Keratinocyte (primary cell): Measurements from ENCODE around the gene FAM83B. TPM values are rescaled to one million over a fixed set of nuclear protein-coding genes. Genes with fewer than 3 reads are reported as not detected.
A peak's percentile ranks its signal among the peaks of the same experiment; 100 is the strongest.

Experiments used
- DNase-seq: peaks from one replicate; pipeline ENCODE4 v3.0.0-alpha.2; 2011; ENCODE audit warnings: low read depth, missing footprints, low spot score
- FAIRE-seq: peaks from 2 replicates; lab custom pipeline; 2011; peaks lifted over from hg19 to GRCh38; lab: Jason Lieb, UNC
- H2AFZ ChIP-seq: 2 replicates; pipeline ENCODE4 v1.6.0; 2012; ENCODE audit warnings: low read length, control low read depth, inconsistent platforms; ENCODE audit not compliant: control insufficient read depth
- H3K27ac ChIP-seq: 2 replicates; pipeline ENCODE4 v1.5.1; 2011; ENCODE audit warnings: low read length; ENCODE audit not compliant: control insufficient read depth, insufficient read depth
- H3K27me3 ChIP-seq: 3 replicates; pipeline ENCODE4 v1.6.0; 2011; ENCODE audit warnings: low read length; ENCODE audit not compliant: control insufficient read depth, insufficient read depth; ENCODE audit errors: extremely low read depth
- H3K36me3 ChIP-seq, 2 experiments: 2 replicates in 1 of 2; 3 replicates in 1 of 2; pipeline ENCODE4 v1.5.1; 2011; ENCODE audit warnings: low read length in 2 of 2, mild to moderate bottlenecking in 1 of 2; ENCODE audit not compliant: control insufficient read depth in 2 of 2, insufficient read depth in 2 of 2; ENCODE audit errors: extremely low read depth in 1 of 2
- H3K4me1 ChIP-seq: 3 replicates; pipeline ENCODE4 v1.5.1; 2011; ENCODE audit warnings: low read length; ENCODE audit not compliant: control insufficient read depth, insufficient read depth; ENCODE audit errors: extremely low read depth
- H3K4me2 ChIP-seq: 3 replicates; pipeline ENCODE4 v1.6.0; 2011; ENCODE audit warnings: low read depth, low read length; ENCODE audit not compliant: control insufficient read depth, insufficient read depth; ENCODE audit errors: extremely low read depth
- H3K4me3 ChIP-seq, 3 experiments: fragments of 200-600 bp in 1 of 3; sonication (generic) in 1 of 3; 2 replicates in 2 of 3; 3 replicates in 1 of 3; pipeline ENCODE4 v1.5.1; 2011 to 2016; ENCODE audit warnings: low read length in 3 of 3, mild to moderate bottlenecking in 3 of 3, control low read depth in 2 of 3, inconsistent platforms in 1 of 3, low read depth in 1 of 3, mixed read lengths in 1 of 3, mixed run types in 1 of 3, moderate library complexity in 1 of 3; ENCODE audit not compliant: control insufficient read depth in 2 of 3, insufficient read depth in 2 of 3; ENCODE audit errors: extremely low read depth in 1 of 3
- H3K79me2 ChIP-seq: 2 replicates; pipeline ENCODE4 v1.6.0; 2012; ENCODE audit warnings: low read length; ENCODE audit not compliant: control insufficient read depth, insufficient read depth
- H3K9ac ChIP-seq: 3 replicates; pipeline ENCODE4 v1.6.0; 2011; ENCODE audit warnings: low read length; ENCODE audit not compliant: control insufficient read depth, insufficient read depth; ENCODE audit errors: extremely low read depth
- H3K9me1 ChIP-seq: 3 replicates; pipeline ENCODE4 v1.6.0; 2011; ENCODE audit warnings: low read length; ENCODE audit not compliant: control insufficient read depth, insufficient read depth; ENCODE audit errors: extremely low read depth
- H3K9me3 ChIP-seq: 2 replicates; pipeline ENCODE4 v1.5.1; 2012; ENCODE audit warnings: low read depth, low read length; ENCODE audit not compliant: control insufficient read depth
- H4K20me1 ChIP-seq: 3 replicates; pipeline ENCODE4 v1.6.0; 2011; ENCODE audit warnings: low read length; ENCODE audit not compliant: control insufficient read depth, insufficient read depth; ENCODE audit errors: extremely low read depth
- CTCF ChIP-seq, 3 experiments: IDR thresholded peaks in 1 of 3; conservative IDR thresholded peaks in 1 of 3; optimal IDR thresholded peaks in 1 of 3; 2 replicates in 2 of 3; 3 replicates in 1 of 3; pipeline versions ENCODE3 to v1.5.1; 2011; ENCODE audit warnings: low read length in 3 of 3, mild to moderate bottlenecking in 3 of 3, moderate library complexity in 2 of 3, control low read depth in 1 of 3, inconsistent platforms in 1 of 3; ENCODE audit not compliant: insufficient read depth in 2 of 3; ENCODE audit errors: extremely low read depth in 1 of 3
- EZH2 ChIP-seq: IDR thresholded peaks from one replicate; pipeline ENCODE4 v1.6.1; 2012; ENCODE audit warnings: inconsistent platforms, mild to moderate bottlenecking, low read length, moderate library complexity
- dilution Hi-C: fragments of 300-500 bp; cut with MboI; formaldehyde crosslinking; loops from one replicate; pipeline ENCODE4 v1.7.0; 2020; ENCODE audit warnings: low sequenced_read_pairs; ENCODE audit not compliant: extremely low pct_ligation_motif_present
- polyA plus RNA-seq, 5 experiments: library from polyadenylated mRNA; depleted of rRNA in 3 of 5; stranded (reverse) in 3 of 5; stranded (forward) in 1 of 5; unstranded in 1 of 5; fragments of >200 nt; gene quantifications; 1 replicate in 1 of 5; 2 replicates in 3 of 5; 3 replicates in 1 of 5; pipeline versions ENCODE4 v1.2.1 to v1.2.3, GENCODE V29; 2011 to 2012; ENCODE audit warnings: missing spikeins in 2 of 5, low read depth in 1 of 5, low replicate concordance in 1 of 5

The FAM83B gene
- polyA plus RNA-seq, 1 donor (not counting 4 experiments of a cell fraction or from before 2014, with no cell fraction given): 30.3 TPM

- Histone ChIP-seq H3K36me3 (no peaks in the 10 kb centered on the region), H3K4me1 (peaks cover 15% of the 10 kb centered on the region), H3K9me3 (no peaks in the 10 kb centered on the region), H3K4me3 (no peak overlapping the region), H3K9me1 (no peaks in the 10 kb centered on the region), H3K9ac (no peak overlapping the region), H3K79me2 (no peaks in the 10 kb centered on the region), H4K20me1 (no peaks in the 10 kb centered on the region), H3K27ac (peak overlapping the region; percentile 55), H3K27me3 (no peaks in the 10 kb centered on the region), H2AFZ (no peak overlapping the region), H3K4me2 (peak overlapping the region; percentile 18)
- dilution Hi-C loops: no loop called here
- DNase-seq (no peak), FAIRE-seq (no peak)
- TF ChIP-seq CTCF (optimal IDR thresholded peaks at IDR 0.05 in 1 of 3, IDR thresholded peaks at IDR 0.05 in 1 of 3, conservative IDR thresholded peaks at IDR 0.05 in 1 of 3; ENCODE audit: extremely low read depth in 1 of 3, insufficient read depth in 2 of 3, low read length in 3 of 3) (no peak), EZH2 (no peak)
These were observed 135.1 kb downstream of the FAM83B start for GRCh38 chr6:54981647-54982046.

- DNase-seq: no peak
- Histone ChIP-seq H3K36me3 (no peaks in the 10 kb centered on the region), H3K9me1 (no peaks in the 10 kb centered on the region), H3K79me2 (no peaks in the 10 kb centered on the region), H4K20me1 (no peaks in the 10 kb centered on the region), H3K27ac (no peak overlapping the region), H3K27me3 (no peaks in the 10 kb centered on the region), H3K9ac (no peak overlapping the region), H2AFZ (no peak overlapping the region), H3K4me2 (no peak overlapping the region), H3K4me3 (no peak overlapping the region), H3K9me3 (no peaks in the 10 kb centered on the region), H3K4me1 (no peaks in the 10 kb centered on the region)
- dilution Hi-C loops: no loop called here
- FAIRE-seq: no peak
- TF ChIP-seq EZH2 (no peak), CTCF (optimal IDR thresholded peaks at IDR 0.05 in 1 of 3, IDR thresholded peaks at IDR 0.05 in 1 of 3, conservative IDR thresholded peaks at IDR 0.05 in 1 of 3; ENCODE audit: extremely low read depth in 1 of 3, insufficient read depth in 2 of 3, low read length in 3 of 3) (no peak)
These were observed 141.2 kb downstream of the FAM83B start for GRCh38 chr6:54987633-54988290.
